Right hindlimb (tissue), 1 donor: ENCODE measurements around the gene DOK5.

Source experiments
- DNase-seq: peaks from one replicate; pipeline ENCODE4 v3.0.0-alpha.2; 2018

DOK5 gene

GRCh38 chr20:54515793-54516628 is 40.6 kb downstream of the DOK5 start:
- no peak for DNase-seq

GRCh38 chr20:54517241-54517975 is 42.0 kb downstream of the DOK5 start:
- DNase-seq, result no peak

GRCh38 chr20:54524849-54525248 is 49.5 kb downstream of the DOK5 start:
- no peak for DNase-seq

- DNase-seq, result no peak
Observed at GRCh38 chr20:54525916-54526590, 50.7 kb downstream of the DOK5 start.

GRCh38 chr20:54526801-54527200 is 51.4 kb downstream of the DOK5 start:
- no peak for DNase-seq

- no peak for DNase-seq
Observed at GRCh38 chr20:54532573-54532972, 57.2 kb downstream of the DOK5 start.

GRCh38 chr20:54534101-54534500 is 58.7 kb downstream of the DOK5 start:
- DNase-seq, result no peak

GRCh38 chr20:54535033-54535432 is 59.6 kb downstream of the DOK5 start:
- DNase-seq, result no peak

- no peak for DNase-seq
Observed at GRCh38 chr20:54535746-54536145, 60.4 kb downstream of the DOK5 start.

GRCh38 chr20:54539521-54540046 is 64.2 kb downstream of the DOK5 start:
- DNase-seq, result no peak

- DNase-seq, result no peak
Observed at GRCh38 chr20:54543369-54543768, 68.0 kb downstream of the DOK5 start.

- DNase-seq, result no peak
Observed at GRCh38 chr20:54545676-54546358, 70.4 kb downstream of the DOK5 start.

- no peak for DNase-seq
Observed at GRCh38 chr20:54548849-54549248, 73.5 kb downstream of the DOK5 start.

- DNase-seq, result no peak
Observed at GRCh38 chr20:54549658-54550326, 74.4 kb downstream of the DOK5 start.

- DNase-seq, result no peak
Observed at GRCh38 chr20:54550776-54551396, 75.5 kb downstream of the DOK5 start.

GRCh38 chr20:54554006-54554405 is 78.6 kb downstream of the DOK5 start:
- no peak for DNase-seq

- DNase-seq, result no peak
Observed at GRCh38 chr20:54555150-54555549, 79.8 kb downstream of the DOK5 start.

- no peak for DNase-seq
Observed at GRCh38 chr20:54556406-54556805, 81.0 kb downstream of the DOK5 start.

GRCh38 chr20:54557806-54558590 is 82.6 kb downstream of the DOK5 start:
- no peak for DNase-seq

GRCh38 chr20:54559890-54560289 is 84.5 kb downstream of the DOK5 start:
- no peak for DNase-seq

- DNase-seq, result no peak
Observed at GRCh38 chr20:54560357-54560756, 85.0 kb downstream of the DOK5 start.
